GM18861 (cell line): ENCODE data around the gene DDX39B.
"Not testable (repeated sequence)": the region's sequence is repeated elsewhere in the genome, so short reads cannot be mapped to it uniquely, and the experiment has no call there.

Experiments used
- ATAC-seq: cut with Tn5 transposase; IDR thresholded peaks from one replicate; pipeline ENCODE4 v1.9.1; 2021; ENCODE audit not compliant: unreplicated experiment

Gene DDX39B

GRCh38 chr6:31541658-31542521 is at the start of gene DDX39B:
DDX39B (minus strand) TSS chr6:31542003; CDS start chr6:31540532, 1,471 bp downstream.
- peak; percentile 45 for ATAC-seq

- ATAC-seq = not testable (repeated sequence)
These were observed 48.9 kb upstream of the DDX39B start for GRCh38 chr6:31590691-31591090.

- ATAC-seq = no peak
These were observed 47.3 kb upstream of the DDX39B start for GRCh38 chr6:31588871-31589650.

- ATAC-seq = no peak
These were observed 46.3 kb upstream of the DDX39B start for GRCh38 chr6:31587791-31588777.

- ATAC-seq = no peak
These were observed 44.9 kb upstream of the DDX39B start for GRCh38 chr6:31586599-31587281.

- ATAC-seq = no peak
These were observed 44.2 kb upstream of the DDX39B start, which contains the start of gene LST1 for GRCh38 chr6:31586008-31586407. LST1 (plus strand) TSS chr6:31586277; CDS start chr6:31587300, 1,023 bp downstream.

- no peak for ATAC-seq
These were observed 43.7 kb upstream of the DDX39B start for GRCh38 chr6:31585491-31585890.

- ATAC-seq = no peak
These were observed 40.4 kb upstream of the DDX39B start, which contains the start of gene LTB for GRCh38 chr6:31582230-31582643. LTB (minus strand) TSS chr6:31582424; CDS start chr6:31582417, 7 bp downstream.

GRCh38 chr6:31581434-31582229 is 39.8 kb upstream of the DDX39B start:
- no peak for ATAC-seq

- peak; percentile 50 for ATAC-seq
These were observed 39.1 kb upstream of the DDX39B start for GRCh38 chr6:31580807-31581433.

- no peak for ATAC-seq
These were observed 38.6 kb upstream of the DDX39B start for GRCh38 chr6:31580438-31580740.

GRCh38 chr6:31579546-31580437 is 38.0 kb upstream of the DDX39B start:
- no peak for ATAC-seq

GRCh38 chr6:31579119-31579505 is 37.3 kb upstream of the DDX39B start:
- ATAC-seq = no peak

GRCh38 chr6:31578184-31579118 is 36.6 kb upstream of the DDX39B start:
- no peak for ATAC-seq

- no peak for ATAC-seq
These were observed 35.8 kb upstream of the DDX39B start for GRCh38 chr6:31577579-31577966.

- ATAC-seq = no peak
These were observed 35.2 kb upstream of the DDX39B start for GRCh38 chr6:31576897-31577578.
